Astrocyte of the cerebellum (primary cell): ENCODE measurements around the gene SF3B3.

ENCODE experiments used
- DNase-seq: peaks from one replicate; pipeline ENCODE4 v3.0.0-alpha.2; 2011; ENCODE audit warnings: low read depth
- H3K4me3 ChIP-seq: 2 replicates; pipeline ENCODE4 v1.5.1; 2011; ENCODE audit warnings: mild to moderate bottlenecking, low read depth, low read length, moderate library complexity
- CTCF ChIP-seq: IDR thresholded peaks from 2 replicates; pipeline ENCODE4 v1.5.1; 2012; ENCODE audit warnings: low read length, low read depth, moderate library complexity, mild to moderate bottlenecking; ENCODE audit errors: missing control alignments
- in situ Hi-C: cut with HindIII; loops from 2 replicates; pipeline ENCODE4 v1.10.0; 2017; ENCODE audit warnings: low sequenced_read_pairs

SF3B3 gene

GRCh38 chr16:70592106-70592571 lies 68.5 kb downstream of the SF3B3 start:
- H3K4me3 ChIP-seq = no peak overlapping the region
- in situ Hi-C loops = no loop called here
- DNase-seq = no peak
- no peak for TF ChIP-seq CTCF

- in situ Hi-C loops = no loop called here
- no peak for TF ChIP-seq CTCF
- no peak overlapping the region for H3K4me3 ChIP-seq
- no peak for DNase-seq
These were observed 69.9 kb downstream of the SF3B3 start for GRCh38 chr16:70593544-70593943.

GRCh38 chr16:70594569-70594968 lies 71.0 kb downstream of the SF3B3 start:
- in situ Hi-C loops = no loop called here
- no peak overlapping the region for H3K4me3 ChIP-seq
- TF ChIP-seq CTCF = no peak
- no peak for DNase-seq

- no peak for DNase-seq
- no peak overlapping the region for H3K4me3 ChIP-seq
- TF ChIP-seq CTCF = no peak
- in situ Hi-C loops = no loop called here
These were observed 73.7 kb downstream of the SF3B3 start for GRCh38 chr16:70597135-70597835.

- in situ Hi-C loops = no loop called here
- no peak overlapping the region for H3K4me3 ChIP-seq
- DNase-seq = no peak
- TF ChIP-seq CTCF = no peak
These were observed 75.4 kb downstream of the SF3B3 start for GRCh38 chr16:70598937-70599503.

- no peak for DNase-seq
- TF ChIP-seq CTCF = no peak
- in situ Hi-C loops = no loop called here
- H3K4me3 ChIP-seq = no peak overlapping the region
These were observed 77.1 kb downstream of the SF3B3 start for GRCh38 chr16:70600730-70601129.
